Tibial nerve (tissue), 3 donors: Measurements from ENCODE around the gene DCDC2C.

ENCODE experiments used
- CTCF ChIP-seq, 5 experiments: fragments of 200-600 bp in 3 of 5; fragments of 450-650 bp in 2 of 5; sonication (generic) in 3 of 5; IDR thresholded peaks; one replicate each; pipeline ENCODE4 v1.5.1; 2016 to 2019; ENCODE audit warnings: antibody characterized with exemption in 5 of 5, mild to moderate bottlenecking in 3 of 5, moderate library complexity in 2 of 5
- POLR2A ChIP-seq, 2 donors: fragments of 450-650 bp; IDR thresholded peaks; one replicate each; pipeline ENCODE4 v1.6.1; 2017; ENCODE audit warnings: antibody characterized with exemption in 2 of 2, mild to moderate bottlenecking in 2 of 2, moderate library complexity in 2 of 2

GRCh38 chr2:3708576-3708975 is 5.2 kb downstream of the DCDC2C start:
- TF ChIP-seq CTCF (IDR thresholded peaks at IDR 0.05) (no peak), POLR2A (IDR thresholded peaks at IDR 0.05) (no peak)
